OCI-LY3 (cell line): ENCODE results near the gene CTNNA1.

Experiments used
- H2AFZ ChIP-seq: fragments of 200-600, 300-600 bp; shearing (Covaris generic); 2 replicates; pipeline ENCODE4 v1.6.0; 2014; ENCODE audit warnings: antibody characterized with exemption, low read depth, low read length
- H3K27ac ChIP-seq: fragments of 200-600, 300-600 bp; sonication (generic); 2 replicates; pipeline ENCODE4 v1.5.1; 2014; ENCODE audit warnings: mild to moderate bottlenecking, low read length, moderate library complexity, mixed read lengths
- H3K27me3 ChIP-seq: fragments of 200-600, 300-600 bp; sonication (generic); 2 replicates; pipeline ENCODE4 v1.6.1; 2014; ENCODE audit warnings: low read depth, low read length, mixed read lengths
- H3K36me3 ChIP-seq: fragments of 200-600, 300-600 bp; sonication (generic); replicated peaks from 2 replicates; pipeline ENCODE3; 2014; ENCODE audit warnings: low read depth, low read length, mixed read lengths
- H3K4me1 ChIP-seq: fragments of 300-600, 200-600 bp; sonication (generic); 2 replicates; pipeline ENCODE4 v1.6.1; 2014; ENCODE audit warnings: low read length, mixed read lengths
- H3K4me2 ChIP-seq: fragments of 200-600, 300-600 bp; sonication (generic); 2 replicates; pipeline ENCODE4 v1.6.1; 2014; ENCODE audit warnings: low read length, mixed read lengths
- H3K4me3 ChIP-seq: fragments of 300-600, 200-600 bp; sonication (generic); 2 replicates; pipeline ENCODE4 v1.5.1; 2014; ENCODE audit warnings: antibody characterized with exemption, mild to moderate bottlenecking, low read length, moderate library complexity
- H3K79me2 ChIP-seq: fragments of 300-600, 200-600 bp; shearing (Covaris generic); 2 replicates; pipeline ENCODE4 v1.6.1; 2014; ENCODE audit warnings: mild to moderate bottlenecking, low read length, mixed read lengths
- H3K9ac ChIP-seq: fragments of 300-600, 200-600 bp; shearing (Covaris generic); 2 replicates; pipeline ENCODE4 v1.6.0; 2014; ENCODE audit warnings: mild to moderate bottlenecking, low read length, moderate library complexity
- H3K9me3 ChIP-seq: fragments of 200-600, 300-600 bp; shearing (Covaris generic); 2 replicates; pipeline ENCODE4 v1.6.1; 2014; ENCODE audit warnings: low read length, mixed read lengths; ENCODE audit not compliant: insufficient read depth
- H4K20me1 ChIP-seq: fragments of 200-600, 300-600 bp; sonication (generic); 2 replicates; pipeline ENCODE4 v1.6.1; 2016; ENCODE audit warnings: low read length, mixed read lengths; ENCODE audit not compliant: insufficient read depth
- EZH2phosphoT487 ChIP-seq: fragments of 200-600 bp; shearing (Covaris generic); IDR thresholded peaks from 2 replicates; pipeline ENCODE4 v1.6.1; 2018; ENCODE audit warnings: antibody characterized with exemption, mixed run types, low read depth
- TF ChIP-seq, protein P1 (sequence below): fragments of 200-600, 300-600 bp; sonication (generic); IDR thresholded peaks from 2 replicates; pipeline ENCODE4 v1.5.1; 2014; ENCODE audit warnings: antibody characterized with exemption, low read length, low read depth

Gene CTNNA1

GRCh38 chr5:138753794-138754698, 821 bp downstream of the CTNNA1 start:
- Histone ChIP-seq H3K4me2 (peak overlapping the region; percentile 85), H3K27ac (no peak overlapping the region), H3K9ac (peak overlapping the region; percentile 79), H3K79me2 (peaks cover 24% of the 10 kb centered on the region), H4K20me1 (peaks cover 4% of the 10 kb centered on the region), H3K4me1 (peaks cover 15% of the 10 kb centered on the region), H3K36me3 (no peaks in the 10 kb centered on the region), H3K4me3 (peak overlapping the region; percentile 96), H3K27me3 (no peaks in the 10 kb centered on the region), H2AFZ (peak overlapping the region; percentile 83; the same call in 1 of the 2 replicates), H3K9me3 (no peaks in the 10 kb centered on the region)
- TF ChIP-seq, protein P1, sequence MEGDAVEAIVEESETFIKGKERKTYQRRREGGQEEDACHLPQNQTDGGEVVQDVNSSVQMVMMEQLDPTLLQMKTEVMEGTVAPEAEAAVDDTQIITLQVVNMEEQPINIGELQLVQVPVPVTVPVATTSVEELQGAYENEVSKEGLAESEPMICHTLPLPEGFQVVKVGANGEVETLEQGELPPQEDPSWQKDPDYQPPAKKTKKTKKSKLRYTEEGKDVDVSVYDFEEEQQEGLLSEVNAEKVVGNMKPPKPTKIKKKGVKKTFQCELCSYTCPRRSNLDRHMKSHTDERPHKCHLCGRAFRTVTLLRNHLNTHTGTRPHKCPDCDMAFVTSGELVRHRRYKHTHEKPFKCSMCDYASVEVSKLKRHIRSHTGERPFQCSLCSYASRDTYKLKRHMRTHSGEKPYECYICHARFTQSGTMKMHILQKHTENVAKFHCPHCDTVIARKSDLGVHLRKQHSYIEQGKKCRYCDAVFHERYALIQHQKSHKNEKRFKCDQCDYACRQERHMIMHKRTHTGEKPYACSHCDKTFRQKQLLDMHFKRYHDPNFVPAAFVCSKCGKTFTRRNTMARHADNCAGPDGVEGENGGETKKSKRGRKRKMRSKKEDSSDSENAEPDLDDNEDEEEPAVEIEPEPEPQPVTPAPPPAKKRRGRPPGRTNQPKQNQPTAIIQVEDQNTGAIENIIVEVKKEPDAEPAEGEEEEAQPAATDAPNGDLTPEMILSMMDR = no peak
- no peak for TF ChIP-seq EZH2phosphoT487

DNA sequence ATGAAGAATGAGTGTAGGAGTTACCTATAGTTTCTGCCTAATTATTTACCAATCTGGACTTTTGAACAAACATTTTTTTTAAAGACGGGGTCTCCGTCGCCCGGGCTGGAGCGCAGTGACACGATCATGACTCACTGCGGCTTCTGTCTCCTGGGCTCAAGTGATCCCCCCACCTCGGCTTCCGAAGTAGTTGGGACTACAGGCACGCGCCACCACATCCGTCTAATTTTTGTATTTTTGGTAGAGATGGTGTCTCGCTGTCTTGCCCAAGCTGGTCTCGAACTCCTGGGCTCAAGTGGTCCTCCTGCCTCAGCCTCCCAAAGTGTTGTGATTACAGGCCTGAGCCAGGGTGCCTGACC, 1.5 kb downstream of the CTNNA1 start:
- no peaks in the 10 kb centered on the region for H3K27me3 ChIP-seq
- peaks cover 15% of the 10 kb centered on the region for H3K4me1 ChIP-seq
- peak overlapping the region; percentile 85 for H3K4me2 ChIP-seq
- H2AFZ ChIP-seq = no peak overlapping the region
- H3K4me3 ChIP-seq = peak overlapping the region; percentile 96; the same call in 1 of the 2 replicates
- no peak for TF ChIP-seq EZH2phosphoT487
- TF ChIP-seq, protein P1 = no peak
- H3K9ac ChIP-seq = no peak overlapping the region
- H3K27ac ChIP-seq = no peak overlapping the region
- peaks cover 4% of the 10 kb centered on the region for H4K20me1 ChIP-seq
- no peaks in the 10 kb centered on the region for H3K9me3 ChIP-seq
- peaks cover 24% of the 10 kb centered on the region for H3K79me2 ChIP-seq
- no peaks in the 10 kb centered on the region for H3K36me3 ChIP-seq

DNA sequence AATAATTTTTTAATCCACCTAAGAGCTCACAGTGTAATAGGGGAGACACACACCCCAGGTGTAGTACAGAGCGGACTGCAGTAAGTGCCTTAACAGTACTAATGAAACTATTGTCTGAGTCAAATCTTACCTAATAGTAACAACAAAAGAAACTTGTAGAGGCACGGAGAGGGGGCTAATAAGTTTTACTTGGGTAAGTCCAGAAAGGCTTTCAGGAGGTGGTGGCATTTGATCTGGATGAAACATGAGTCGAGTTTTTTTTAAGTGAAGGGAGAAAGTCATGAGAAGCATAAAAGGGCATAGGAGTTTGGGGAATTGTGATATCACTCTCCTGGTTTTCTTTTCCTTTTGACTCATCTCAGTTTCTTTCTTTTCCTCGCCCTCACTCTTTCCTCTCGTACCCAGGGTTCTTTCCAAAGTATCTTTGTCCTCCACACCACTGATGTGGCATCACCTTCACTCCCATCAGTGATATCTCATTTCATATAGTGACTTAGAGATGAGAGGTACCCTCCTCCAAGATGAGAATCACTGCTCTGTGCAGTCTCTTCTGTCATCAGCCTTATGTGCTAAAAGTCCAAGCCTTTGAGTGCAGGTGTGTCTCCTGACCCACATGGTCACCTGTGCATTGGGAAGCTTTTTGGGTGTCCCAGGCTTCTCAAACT, 2.0 kb downstream of the CTNNA1 start:
- Histone ChIP-seq H3K36me3 (no peaks in the 10 kb centered on the region), H3K9me3 (no peaks in the 10 kb centered on the region), H3K27ac (no peak overlapping the region), H3K4me2 (no peak overlapping the region; the same call in 1 of the 2 replicates), H3K4me3 (no peak overlapping the region), H3K27me3 (no peaks in the 10 kb centered on the region), H4K20me1 (peaks cover 4% of the 10 kb centered on the region), H3K79me2 (peaks cover 24% of the 10 kb centered on the region), H3K9ac (no peak overlapping the region), H3K4me1 (peaks cover 15% of the 10 kb centered on the region), H2AFZ (no peak overlapping the region)
- TF ChIP-seq, protein P1 = no peak
- no peak for TF ChIP-seq EZH2phosphoT487
